ENCODE data around the gene MTHFD1.
"Not testable (repeated sequence)": the region's sequence is repeated elsewhere in the genome, so short reads cannot be mapped to it uniquely, and the experiment has no call there.

MTHFD1 gene

GRCh38 chr14:64364907-64365306 lies 23.2 kb upstream of the MTHFD1 start:
- no peak overlapping the region for H3K27ac ChIP-seq
- no peak for TF ChIP-seq CTCF (conservative IDR thresholded peaks at IDR 0.05)

- H3K27ac ChIP-seq: not testable (repeated sequence)
These were observed 22.7 kb upstream of the MTHFD1 start for GRCh38 chr14:64365358-64365889.

- no peak for TF ChIP-seq CTCF (conservative IDR thresholded peaks at IDR 0.05)
These were observed 19.0 kb upstream of the MTHFD1 start for GRCh38 chr14:64369201-64369600.

GRCh38 chr14:64387232-64387781 lies 846 bp upstream of the MTHFD1 start:
- TF ChIP-seq CTCF (conservative IDR thresholded peaks at IDR 0.05): no peak
- peak overlapping the region; percentile 75 for H3K27ac ChIP-seq

More at GRCh38 chr14:64369201-64369600, 19.0 kb upstream of the MTHFD1 start:
- no peak overlapping the region for H3K27ac ChIP-seq

- TF ChIP-seq CTCF (conservative IDR thresholded peaks at IDR 0.05): no peak
- peak overlapping the region; percentile 75 for H3K27ac ChIP-seq
These were observed 556 bp downstream of the MTHFD1 start for GRCh38 chr14:64388533-64389285.

GRCh38 chr14:64391113-64391725 lies 3.1 kb downstream of the MTHFD1 start:
- H3K27ac ChIP-seq: no peak overlapping the region
- TF ChIP-seq CTCF (conservative IDR thresholded peaks at IDR 0.05): no peak

GRCh38 chr14:64391986-64392385 lies 3.8 kb downstream of the MTHFD1 start:
- no peak overlapping the region for H3K27ac ChIP-seq
- TF ChIP-seq CTCF (conservative IDR thresholded peaks at IDR 0.05): no peak

- H3K27ac ChIP-seq: not testable (repeated sequence)
These were observed 5.1 kb downstream of the MTHFD1 start for GRCh38 chr14:64393189-64393726.

Data from VCaP (cell line).